ENCODE measurements around the gene MAG. TPM values are rescaled to one million over a fixed set of nuclear protein-coding genes. Genes with fewer than 3 reads are reported as not detected.
"Not testable (repeated sequence)": the region's sequence is repeated elsewhere in the genome, so short reads cannot be mapped to it uniquely, and the experiment has no call there.

Gene MAG
- total RNA-seq, 1 donor from 2014 or later = not detected

DNA sequence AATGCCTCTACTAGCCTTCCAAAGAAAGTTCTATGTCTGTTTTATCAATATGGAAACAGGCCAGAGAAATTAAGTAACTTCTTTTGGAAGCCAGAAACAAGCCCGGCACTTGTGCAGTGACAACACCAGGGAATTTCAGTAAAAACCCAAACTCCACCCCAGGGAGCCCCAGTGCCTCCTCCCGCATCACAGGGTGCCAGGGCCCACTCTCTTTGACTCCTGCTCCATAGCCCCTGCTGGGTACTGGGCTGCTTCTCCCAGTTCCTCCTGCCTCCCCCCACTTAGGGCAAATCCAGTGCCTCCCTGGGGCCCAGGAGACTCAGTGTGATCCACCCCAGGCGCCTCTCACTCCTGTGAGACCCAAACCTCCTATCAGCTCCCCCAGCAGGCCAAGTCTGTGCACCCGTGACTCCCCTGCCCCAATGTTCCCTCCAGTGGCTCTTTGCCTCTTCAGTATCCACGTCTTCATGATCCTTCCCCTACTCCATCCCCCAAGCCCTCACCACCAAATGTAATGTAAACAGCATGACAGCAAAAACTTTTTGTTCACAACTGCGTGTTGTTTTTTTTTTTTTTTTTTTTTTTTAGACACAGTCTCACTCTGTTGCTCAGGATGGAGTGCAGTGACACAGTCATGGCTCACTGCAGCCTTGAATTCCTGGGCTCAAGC, 64.0 kb downstream of the MAG start:
- Histone ChIP-seq H3K27me3 (peaks cover 5% of the 10 kb centered on the region), H3K36me3 (no peaks in the 10 kb centered on the region), H3K4me3 (no peak overlapping the region), H3K4me1 (no peaks in the 10 kb centered on the region), H3K79me2 (ENCODE audit: low read depth) (no peaks in the 10 kb centered on the region), H3K27ac (no peak overlapping the region), H3K9me3 (ENCODE audit: low read depth) (no peaks in the 10 kb centered on the region), H2AFZ (replicated peaks) (no peak overlapping the region), H3K9ac (no peak overlapping the region), H3K4me2 (no peak overlapping the region), H4K20me1 (ENCODE audit: low read depth) (no peaks in the 10 kb centered on the region), H3F3A (ENCODE audit: low read depth) (no peaks in the 10 kb centered on the region)
- no peaks in the 10 kb centered on the region for H3K9me3 Mint-ChIP-seq
- DNase-seq (ENCODE audit: low spot score) = no peak
- no peak overlapping the region for H3K4me3 Mint-ChIP-seq
- H3K27ac Mint-ChIP-seq = no peak overlapping the region
- H3K36me3 Mint-ChIP-seq = no peaks in the 10 kb centered on the region
- H3K4me1 Mint-ChIP-seq = peaks cover 5% of the 10 kb centered on the region
- peaks cover 2% of the 10 kb centered on the region for H3K27me3 Mint-ChIP-seq (ENCODE audit: insufficient read depth, low read depth)
- TF ChIP-seq EZH2 (IDR thresholded peaks at IDR 0.05) = no peak
- TF ChIP-seq, protein P1, sequence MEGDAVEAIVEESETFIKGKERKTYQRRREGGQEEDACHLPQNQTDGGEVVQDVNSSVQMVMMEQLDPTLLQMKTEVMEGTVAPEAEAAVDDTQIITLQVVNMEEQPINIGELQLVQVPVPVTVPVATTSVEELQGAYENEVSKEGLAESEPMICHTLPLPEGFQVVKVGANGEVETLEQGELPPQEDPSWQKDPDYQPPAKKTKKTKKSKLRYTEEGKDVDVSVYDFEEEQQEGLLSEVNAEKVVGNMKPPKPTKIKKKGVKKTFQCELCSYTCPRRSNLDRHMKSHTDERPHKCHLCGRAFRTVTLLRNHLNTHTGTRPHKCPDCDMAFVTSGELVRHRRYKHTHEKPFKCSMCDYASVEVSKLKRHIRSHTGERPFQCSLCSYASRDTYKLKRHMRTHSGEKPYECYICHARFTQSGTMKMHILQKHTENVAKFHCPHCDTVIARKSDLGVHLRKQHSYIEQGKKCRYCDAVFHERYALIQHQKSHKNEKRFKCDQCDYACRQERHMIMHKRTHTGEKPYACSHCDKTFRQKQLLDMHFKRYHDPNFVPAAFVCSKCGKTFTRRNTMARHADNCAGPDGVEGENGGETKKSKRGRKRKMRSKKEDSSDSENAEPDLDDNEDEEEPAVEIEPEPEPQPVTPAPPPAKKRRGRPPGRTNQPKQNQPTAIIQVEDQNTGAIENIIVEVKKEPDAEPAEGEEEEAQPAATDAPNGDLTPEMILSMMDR (IDR thresholded peaks at IDR 0.05) = no peak
- TF ChIP-seq EZH2phosphoT487 (IDR thresholded peaks at IDR 0.05) = no peak

DNA sequence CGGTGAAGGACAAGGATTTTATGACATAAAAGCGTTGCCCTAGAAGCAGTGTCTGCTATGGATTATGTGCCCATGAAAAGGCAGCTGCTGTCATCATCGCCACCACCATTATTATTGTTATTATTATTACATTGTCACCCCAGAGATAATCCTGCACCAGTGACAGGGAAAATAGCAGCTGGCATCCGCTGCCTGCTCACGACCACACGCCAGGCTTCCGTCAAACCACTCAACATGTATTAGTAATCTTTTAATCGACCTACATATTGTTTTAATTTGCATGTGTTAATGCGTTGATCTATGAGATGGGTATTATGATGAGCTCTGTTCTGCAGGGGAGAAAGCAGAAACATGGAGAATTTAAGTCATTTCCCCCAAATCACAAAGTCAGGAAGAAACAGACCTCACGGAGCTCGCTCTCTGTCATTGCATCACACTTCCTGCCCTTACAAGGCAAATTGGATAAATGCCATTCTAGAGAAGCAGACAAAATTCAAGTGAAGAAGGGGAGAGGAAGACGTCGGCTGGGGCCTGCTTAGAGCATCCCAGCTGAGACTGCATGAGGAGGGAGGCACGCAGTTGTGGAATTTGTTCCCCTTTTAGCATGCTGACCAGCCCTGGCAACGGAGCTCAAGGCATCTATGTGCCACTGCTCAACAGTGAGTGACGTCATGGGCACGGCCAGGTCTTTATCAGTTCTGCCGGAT, 66.1 kb downstream of the MAG start, which contains the start of gene FFAR3:
FFAR3 (plus strand) TSS at position 594 of the 707 bp plus-strand sequence. CDS start 431 bp downstream, outside the sequence.
- Mint-ChIP-seq H3K4me3 (no peak within 1 kb of the TSS), H3K4me1 (no peaks in the 10 kb centered on the region), H3K36me3 (no peaks in the 10 kb centered on the region), H3K9me3 (no peaks in the 10 kb centered on the region), H3K27ac (no peak within 1 kb of the TSS), H3K27me3 (ENCODE audit: insufficient read depth, low read depth) (no peaks in the 10 kb centered on the region)
- no peak within 1 kb of the TSS for H3K4me3 ChIP-seq
- H3K9ac ChIP-seq = no peak within 1 kb of the TSS
- H3K79me2 ChIP-seq (ENCODE audit: low read depth) = no peaks in the 10 kb centered on the region
- H3K27me3 ChIP-seq = peaks cover 3% of the 10 kb centered on the region
- no peak within 1 kb of the TSS for H2AFZ ChIP-seq (replicated peaks)
- no peak within 1 kb of the TSS for H3K27ac ChIP-seq
- no peaks in the 10 kb centered on the region for H3K36me3 ChIP-seq
- H4K20me1 ChIP-seq (ENCODE audit: low read depth) = no peaks in the 10 kb centered on the region
- no peaks in the 10 kb centered on the region for H3F3A ChIP-seq (ENCODE audit: low read depth)
- no peak within 1 kb of the TSS for H3K4me2 ChIP-seq
- H3K4me1 ChIP-seq = no peaks in the 10 kb centered on the region
- no peak for DNase-seq (ENCODE audit: low spot score)
- no peak for TF ChIP-seq EZH2 (IDR thresholded peaks at IDR 0.05)
- TF ChIP-seq, protein P1 (IDR thresholded peaks at IDR 0.05) = no peak
- no peak for TF ChIP-seq EZH2phosphoT487 (IDR thresholded peaks at IDR 0.05)
- H3K9me3 ChIP-seq (ENCODE audit: low read depth) = no peaks in the 10 kb centered on the region

DNA sequence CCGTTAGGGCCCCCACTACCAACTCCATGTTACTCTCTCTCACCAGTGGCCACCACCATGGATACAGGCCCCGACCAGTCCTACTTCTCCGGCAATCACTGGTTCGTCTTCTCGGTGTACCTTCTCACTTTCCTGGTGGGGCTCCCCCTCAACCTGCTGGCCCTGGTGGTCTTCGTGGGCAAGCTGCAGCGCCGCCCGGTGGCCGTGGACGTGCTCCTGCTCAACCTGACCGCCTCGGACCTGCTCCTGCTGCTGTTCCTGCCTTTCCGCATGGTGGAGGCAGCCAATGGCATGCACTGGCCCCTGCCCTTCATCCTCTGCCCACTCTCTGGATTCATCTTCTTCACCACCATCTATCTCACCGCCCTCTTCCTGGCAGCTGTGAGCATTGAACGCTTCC, 66.9 kb downstream of the MAG start:
- not testable (repeated sequence) for H3K36me3 ChIP-seq; H3K4me2 ChIP-seq; H3K27me3 Mint-ChIP-seq (ENCODE audit: insufficient read depth, low read depth); H3F3A ChIP-seq (ENCODE audit: low read depth); H3K4me1 ChIP-seq; H3K9me3 Mint-ChIP-seq; H3K36me3 Mint-ChIP-seq; H3K4me3 Mint-ChIP-seq; H3K9ac ChIP-seq; H3K27me3 ChIP-seq; H3K79me2 ChIP-seq (ENCODE audit: low read depth); H3K27ac ChIP-seq; H3K9me3 ChIP-seq (ENCODE audit: low read depth); H2AFZ ChIP-seq (replicated peaks); H3K4me1 Mint-ChIP-seq; H3K4me3 ChIP-seq; DNase-seq (ENCODE audit: low spot score); H4K20me1 ChIP-seq (ENCODE audit: low read depth); H3K27ac Mint-ChIP-seq
- TF ChIP-seq, protein P1 (IDR thresholded peaks at IDR 0.05) = peak; percentile 11

DNA sequence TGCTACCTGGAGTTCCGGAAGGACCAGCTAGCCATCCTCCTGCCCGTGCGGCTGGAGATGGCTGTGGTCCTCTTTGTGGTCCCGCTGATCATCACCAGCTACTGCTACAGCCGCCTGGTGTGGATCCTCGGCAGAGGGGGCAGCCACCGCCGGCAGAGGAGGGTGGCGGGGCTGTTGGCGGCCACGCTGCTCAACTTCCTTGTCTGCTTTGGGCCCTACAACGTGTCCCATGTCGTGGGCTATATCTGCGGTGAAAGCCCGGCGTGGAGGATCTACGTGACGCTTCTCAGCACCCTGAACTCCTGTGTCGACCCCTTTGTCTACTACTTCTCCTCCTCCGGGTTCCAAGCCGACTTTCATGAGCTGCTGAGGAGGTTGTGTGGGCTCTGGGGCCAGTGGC, 67.4 kb downstream of the MAG start:
- not testable (repeated sequence) for H3K9me3 ChIP-seq (ENCODE audit: low read depth); DNase-seq (ENCODE audit: low spot score); H3K4me2 ChIP-seq

DNA sequence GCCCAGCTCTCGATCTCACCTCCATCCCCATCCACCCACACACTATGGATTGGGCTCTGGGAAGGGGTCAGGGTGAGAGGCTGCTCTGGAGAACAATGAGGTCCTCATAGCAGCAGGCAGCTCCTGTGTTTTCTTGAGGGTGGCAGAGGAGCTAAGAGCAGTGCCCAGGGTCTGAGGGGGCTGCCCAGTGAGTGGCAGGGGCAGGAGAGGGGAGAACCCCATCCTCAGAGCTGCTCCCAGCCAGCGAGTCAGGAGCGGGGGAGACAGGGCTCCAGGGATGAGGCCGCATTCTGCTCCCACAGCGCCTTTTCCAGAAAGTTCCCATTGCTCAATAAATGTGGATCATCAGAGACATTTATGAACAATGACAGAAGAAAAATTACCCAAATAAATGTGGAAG, 68.1 kb downstream of the MAG start:
- not testable (repeated sequence) for H3F3A ChIP-seq (ENCODE audit: low read depth); H2AFZ ChIP-seq (replicated peaks); H3K4me1 ChIP-seq; H3K9ac ChIP-seq; H3K4me3 Mint-ChIP-seq; H3K36me3 ChIP-seq; H3K4me1 Mint-ChIP-seq; H3K27ac ChIP-seq; H3K9me3 Mint-ChIP-seq; H3K27ac Mint-ChIP-seq; H4K20me1 ChIP-seq (ENCODE audit: low read depth); H3K36me3 Mint-ChIP-seq; H3K4me2 ChIP-seq; H3K27me3 ChIP-seq; H3K27me3 Mint-ChIP-seq (ENCODE audit: insufficient read depth, low read depth); H3K79me2 ChIP-seq (ENCODE audit: low read depth); H3K9me3 ChIP-seq (ENCODE audit: low read depth); H3K4me3 ChIP-seq; DNase-seq (ENCODE audit: low spot score)

More for the DNA sequence above, 67.4 kb downstream of the MAG start:
- H3K4me3 Mint-ChIP-seq; H3K27ac ChIP-seq; H3K9me3 Mint-ChIP-seq; H3K9ac ChIP-seq; H3F3A ChIP-seq (ENCODE audit: low read depth); H3K27me3 Mint-ChIP-seq (ENCODE audit: insufficient read depth, low read depth); H2AFZ ChIP-seq (replicated peaks); H3K36me3 ChIP-seq; H3K4me1 Mint-ChIP-seq; H3K4me3 ChIP-seq; H3K4me1 ChIP-seq; H3K79me2 ChIP-seq (ENCODE audit: low read depth); H3K27me3 ChIP-seq; H4K20me1 ChIP-seq (ENCODE audit: low read depth); H3K36me3 Mint-ChIP-seq; H3K27ac Mint-ChIP-seq: not testable (repeated sequence)
